ENCODE results near the gene RCCD1.

The RCCD1 gene

GRCh38 chr15:90966262-90966661, 11.6 kb downstream of the RCCD1 start:
- DNase-seq (ENCODE audit: low read depth) = no peak

GRCh38 chr15:90967206-90967605, 12.5 kb downstream of the RCCD1 start:
- DNase-seq (ENCODE audit: low read depth) = no peak

- no peak for DNase-seq (ENCODE audit: low read depth)
These were observed 13.8 kb downstream of the RCCD1 start for GRCh38 chr15:90968434-90968833.

- no peak for DNase-seq (ENCODE audit: low read depth)
These were observed 15.6 kb downstream of the RCCD1 start for GRCh38 chr15:90970274-90970673.

- DNase-seq (ENCODE audit: low read depth) = no peak
These were observed 17.4 kb downstream of the RCCD1 start for GRCh38 chr15:90972133-90972532.

- no peak for DNase-seq (ENCODE audit: low read depth)
These were observed 19.5 kb downstream of the RCCD1 start for GRCh38 chr15:90974216-90974615.

- no peak for DNase-seq (ENCODE audit: low read depth)
These were observed 24.9 kb downstream of the RCCD1 start for GRCh38 chr15:90979582-90979981.

GRCh38 chr15:90981681-90982080, 27.0 kb downstream of the RCCD1 start:
- DNase-seq (ENCODE audit: low read depth) = no peak

- DNase-seq (ENCODE audit: low read depth) = no peak
These were observed 27.5 kb downstream of the RCCD1 start for GRCh38 chr15:90982135-90982534.

GRCh38 chr15:90986790-90987507, 32.3 kb downstream of the RCCD1 start:
- DNase-seq (ENCODE audit: low read depth) = no peak

- no peak for DNase-seq (ENCODE audit: low read depth)
These were observed 33.0 kb downstream of the RCCD1 start for GRCh38 chr15:90987561-90988141.

GRCh38 chr15:90988296-90988695, 33.6 kb downstream of the RCCD1 start:
- DNase-seq (ENCODE audit: low read depth) = no peak

GRCh38 chr15:90989040-90989768, 34.5 kb downstream of the RCCD1 start:
- DNase-seq (ENCODE audit: low read depth) = no peak

- no peak for DNase-seq (ENCODE audit: low read depth)
These were observed 35.8 kb downstream of the RCCD1 start for GRCh38 chr15:90990446-90990845.

- DNase-seq (ENCODE audit: low read depth) = no peak
These were observed 37.1 kb downstream of the RCCD1 start for GRCh38 chr15:90991587-90992285.

- no peak for DNase-seq (ENCODE audit: low read depth)
These were observed 39.4 kb downstream of the RCCD1 start for GRCh38 chr15:90994059-90994416.

GRCh38 chr15:90994417-90995311, 40.0 kb downstream of the RCCD1 start, which contains the start of gene PRC1:
PRC1 (minus strand) TSS chr15:90994535; CDS start chr15:90994417, 118 bp downstream.
- peak; percentile 95 for DNase-seq (ENCODE audit: low read depth)

GRCh38 chr15:90998737-90999136, 44.1 kb downstream of the RCCD1 start:
- no peak for DNase-seq (ENCODE audit: low read depth)

- DNase-seq (ENCODE audit: low read depth) = no peak
These were observed 46.5 kb downstream of the RCCD1 start for GRCh38 chr15:91001209-91001608.

GRCh38 chr15:91007266-91007665, 52.6 kb downstream of the RCCD1 start:
- DNase-seq (ENCODE audit: low read depth) = no peak
